ENCODE results near the gene NIT1. TPM values are rescaled to one million over a fixed set of nuclear protein-coding genes. Genes with fewer than 3 reads are reported as not detected.

Gene NIT1
- total and polyA plus RNA-seq, 2 of the 8 experiments (the other 6 are each of a cell fraction or from before 2014, with no cell fraction given) = 33.0 to 40.4 TPM

DNA sequence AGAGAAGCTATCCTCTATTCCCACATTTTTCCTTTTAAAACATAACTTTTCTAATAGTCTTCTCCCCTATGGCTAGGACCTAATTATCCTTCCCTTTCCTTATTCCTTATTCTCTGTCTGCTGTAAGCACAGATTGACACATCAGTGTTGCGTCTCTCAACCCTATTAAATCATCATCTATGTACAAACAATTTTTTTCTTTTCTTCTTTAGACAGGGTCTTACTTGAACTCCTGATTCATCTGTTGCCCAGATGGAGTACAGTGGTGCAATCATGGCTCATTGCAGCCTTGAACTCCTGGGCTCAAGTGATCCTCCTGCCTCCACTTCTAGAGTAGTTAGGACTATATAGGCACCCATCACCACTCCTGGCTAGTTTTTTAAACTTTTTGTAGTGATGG, 11.5 kb upstream of the NIT1 start (continued):
- no peak for TF ChIP-seq MAFK (IDR thresholded peaks at IDR 0.05; ENCODE audit: low read depth, low read length)
- no peak for TF ChIP-seq CBX8 (IDR thresholded peaks at IDR 0.05; ENCODE audit: borderline replicate concordance, low read depth, low read length)
- TF ChIP-seq EP300 (IDR thresholded peaks at IDR 0.05; ENCODE audit: borderline replicate concordance in 1 of 2, low read depth in 2 of 2, low read length in 2 of 2) = no peak
- no peak for TF ChIP-seq ZNF274 (IDR thresholded peaks at IDR 0.05; ENCODE audit: borderline replicate concordance, extremely low read depth, low read length)

Measured in H1 (cell line).